GM19043 (cell line): ENCODE measurements around the gene UGT3A1.
"Not testable (repeated sequence)": the region's sequence is repeated elsewhere in the genome, so short reads cannot be mapped to it uniquely, and the experiment has no call there.

Experiments
- ATAC-seq: cut with Tn5 transposase; IDR thresholded peaks from one replicate; pipeline ENCODE4 v1.9.1; 2021; ENCODE audit warnings: low read depth; ENCODE audit not compliant: unreplicated experiment

Gene UGT3A1

DNA sequence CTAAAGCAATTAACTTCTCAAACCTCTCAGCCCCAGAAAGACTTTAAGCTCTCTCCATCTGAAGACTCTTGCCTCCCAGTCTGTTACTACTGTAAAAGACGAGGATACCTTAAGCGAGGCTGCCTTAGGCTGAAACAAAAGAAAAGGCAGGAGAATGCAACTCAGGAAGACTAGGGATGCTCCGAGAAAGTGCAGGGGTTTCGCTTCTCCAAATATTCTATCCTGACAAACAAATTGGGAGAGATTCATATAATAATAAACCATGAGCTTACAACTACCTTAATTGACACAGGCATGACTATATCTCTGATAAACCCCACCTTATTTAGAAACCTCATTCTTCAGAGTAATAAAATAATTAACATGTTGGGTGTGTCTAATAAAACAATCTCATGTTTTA, 4.9 kb upstream of the UGT3A1 start:
- ATAC-seq = no peak

- ATAC-seq = no peak
Observed at GRCh38 chr5:35990520-35990919, 670 bp downstream of the UGT3A1 start.

- ATAC-seq = no peak
Observed at GRCh38 chr5:35988529-35988928, 2.7 kb downstream of the UGT3A1 start.

GRCh38 chr5:35987776-35988175, 3.4 kb downstream of the UGT3A1 start:
- no peak for ATAC-seq

DNA sequence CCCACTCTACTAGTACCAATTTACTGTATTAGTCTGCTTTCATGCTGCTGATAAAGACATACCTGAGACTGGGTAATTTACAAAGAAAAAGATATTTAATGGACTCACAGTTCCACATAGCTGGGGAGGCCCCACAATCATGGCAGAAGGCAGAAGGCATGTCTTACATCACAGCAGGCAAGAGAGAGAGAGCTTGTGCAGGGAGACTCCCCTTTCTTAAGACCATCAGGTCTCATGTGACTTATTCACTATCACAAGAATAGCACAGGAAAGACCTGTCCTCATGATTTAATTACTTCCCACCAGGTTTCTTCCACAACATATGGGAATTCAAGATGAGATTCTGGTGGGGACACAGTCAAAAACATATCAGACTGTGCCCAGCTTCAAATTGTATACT, 11.5 kb downstream of the UGT3A1 start:
- ATAC-seq = no peak

DNA sequence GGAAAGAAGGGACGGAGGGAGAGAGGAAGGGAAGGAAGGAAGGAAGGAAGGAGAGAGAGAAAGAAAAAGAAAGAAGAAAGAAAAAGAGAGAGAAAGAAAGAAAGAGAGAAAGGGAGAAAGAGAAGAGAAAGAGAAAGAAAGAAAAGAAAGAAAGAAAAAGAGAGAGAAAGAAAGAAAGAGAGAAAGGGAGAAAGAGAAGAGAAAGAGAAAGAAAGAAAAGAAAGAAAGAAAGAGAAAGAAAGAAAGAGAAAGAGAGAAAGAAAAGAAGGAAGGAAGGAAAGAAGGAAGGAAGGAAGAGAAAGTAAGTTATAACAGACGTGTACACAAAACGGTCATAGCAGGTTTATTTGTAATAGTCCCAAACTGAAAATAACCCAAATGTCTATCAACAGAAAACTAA, 14.3 kb downstream of the UGT3A1 start:
- not testable (repeated sequence) for ATAC-seq

GRCh38 chr5:35974570-35974969, 16.6 kb downstream of the UGT3A1 start:
- ATAC-seq = no peak

DNA sequence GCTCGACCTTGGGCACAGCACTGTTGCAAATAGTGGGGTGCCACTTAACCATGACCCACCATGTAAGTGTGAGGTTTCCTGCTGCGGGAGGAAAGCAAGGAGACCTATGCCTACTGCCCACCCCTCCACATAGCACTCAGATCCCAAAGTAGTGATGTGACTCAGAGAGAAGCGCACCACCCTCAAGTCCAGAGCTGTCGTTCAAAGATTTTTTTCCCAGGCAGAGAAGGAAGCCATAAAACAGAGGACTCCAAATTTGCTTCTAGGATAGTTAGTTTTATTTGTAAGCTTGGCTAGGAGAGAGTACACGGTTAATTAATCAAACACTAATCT, 19.3 kb downstream of the UGT3A1 start:
- ATAC-seq = no peak

DNA sequence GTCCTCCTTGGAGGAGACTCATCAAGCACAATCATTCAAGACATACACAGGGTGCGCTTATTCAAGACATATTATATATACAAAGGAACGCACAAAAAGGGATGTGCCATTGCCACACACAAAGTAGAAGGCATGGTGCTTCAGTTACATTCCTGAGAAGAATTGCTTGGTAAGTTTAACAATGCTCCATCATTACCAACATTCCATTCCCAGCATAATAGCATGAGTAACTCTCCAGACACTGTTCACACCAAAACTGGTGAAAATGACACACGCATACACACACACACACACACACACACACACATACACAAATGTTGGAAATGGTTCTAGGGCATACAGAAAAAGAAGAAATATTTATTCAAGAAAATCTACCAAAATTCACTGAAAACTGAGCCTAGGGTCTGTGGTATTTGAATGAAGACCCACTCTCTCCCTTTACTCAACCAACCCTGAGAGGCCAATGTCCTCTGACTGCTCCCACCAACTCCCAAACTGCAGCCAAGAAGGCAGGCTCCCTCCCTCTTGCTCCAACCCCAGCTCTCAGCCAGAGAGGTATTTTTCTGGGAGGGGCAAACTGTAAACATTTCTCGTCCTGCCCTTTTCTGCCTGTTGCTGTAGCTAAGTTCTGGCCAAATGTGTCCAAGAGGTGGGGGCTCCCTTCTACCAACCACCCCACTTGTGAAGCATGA, 19.9 kb downstream of the UGT3A1 start:
- no peak for ATAC-seq

- ATAC-seq = no peak
Observed at GRCh38 chr5:35963381-35963843, 27.8 kb downstream of the UGT3A1 start.

DNA sequence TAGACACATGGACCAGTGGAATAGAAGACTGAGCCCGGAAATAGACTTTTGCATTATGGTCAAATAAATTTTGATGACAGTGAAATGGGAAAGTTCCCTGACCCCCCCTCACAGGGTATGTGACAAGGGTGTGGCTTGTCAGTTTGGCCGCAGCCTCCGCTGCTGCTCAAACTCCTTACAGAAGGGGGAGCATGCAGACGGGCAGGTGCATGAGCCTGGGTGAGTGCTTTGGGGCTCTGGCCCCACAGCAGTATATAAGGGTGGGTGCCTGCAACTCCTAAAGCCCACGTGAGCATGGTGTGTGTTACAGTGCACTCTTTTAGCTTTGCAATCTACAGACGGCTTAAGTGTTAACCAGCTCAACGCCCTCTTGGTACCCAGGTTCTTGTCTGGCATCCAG, 30.9 kb downstream of the UGT3A1 start:
- no peak for ATAC-seq

DNA sequence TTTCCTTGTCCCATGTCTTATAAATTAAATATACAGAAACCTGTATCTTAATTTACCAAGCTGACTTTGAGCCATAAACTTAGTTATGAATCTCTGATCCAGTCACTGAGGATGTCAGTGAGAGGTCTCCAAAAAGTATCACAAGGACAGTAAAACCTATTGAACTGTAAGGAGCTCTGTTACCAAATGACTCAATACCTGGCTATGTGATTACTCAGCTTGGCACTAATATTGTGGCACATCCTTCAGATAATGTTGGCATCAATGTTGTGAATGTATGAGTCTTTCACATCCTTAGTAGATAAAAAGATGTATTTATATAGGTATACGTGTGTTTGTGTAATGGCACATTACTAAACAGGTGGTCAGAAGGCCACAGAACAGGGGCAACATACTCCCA, 34.8 kb downstream of the UGT3A1 start:
- ATAC-seq = no peak

GRCh38 chr5:35954175-35954574, 37.0 kb downstream of the UGT3A1 start:
- ATAC-seq = no peak

DNA sequence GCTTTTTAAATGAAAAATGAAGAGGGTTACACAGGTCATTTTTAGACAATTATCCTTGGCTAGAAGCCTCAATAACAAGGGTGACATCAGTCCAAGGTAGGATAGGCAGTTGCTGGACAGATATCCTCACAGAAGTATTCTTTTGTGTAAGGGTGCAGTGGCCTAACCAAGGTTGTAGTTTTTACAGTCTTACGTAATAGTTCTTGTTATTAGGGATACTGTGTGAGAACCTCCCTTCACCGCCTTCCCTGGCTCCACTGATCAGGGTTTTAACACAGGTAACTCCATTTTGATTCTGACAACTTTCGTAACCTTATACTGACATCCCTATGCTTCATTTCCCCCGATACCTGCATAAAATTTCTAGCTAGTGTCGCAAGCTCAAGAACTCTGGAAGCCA, 44.1 kb downstream of the UGT3A1 start:
- ATAC-seq = no peak

GRCh38 chr5:35939639-35940038, 51.6 kb downstream of the UGT3A1 start:
- ATAC-seq = no peak

DNA sequence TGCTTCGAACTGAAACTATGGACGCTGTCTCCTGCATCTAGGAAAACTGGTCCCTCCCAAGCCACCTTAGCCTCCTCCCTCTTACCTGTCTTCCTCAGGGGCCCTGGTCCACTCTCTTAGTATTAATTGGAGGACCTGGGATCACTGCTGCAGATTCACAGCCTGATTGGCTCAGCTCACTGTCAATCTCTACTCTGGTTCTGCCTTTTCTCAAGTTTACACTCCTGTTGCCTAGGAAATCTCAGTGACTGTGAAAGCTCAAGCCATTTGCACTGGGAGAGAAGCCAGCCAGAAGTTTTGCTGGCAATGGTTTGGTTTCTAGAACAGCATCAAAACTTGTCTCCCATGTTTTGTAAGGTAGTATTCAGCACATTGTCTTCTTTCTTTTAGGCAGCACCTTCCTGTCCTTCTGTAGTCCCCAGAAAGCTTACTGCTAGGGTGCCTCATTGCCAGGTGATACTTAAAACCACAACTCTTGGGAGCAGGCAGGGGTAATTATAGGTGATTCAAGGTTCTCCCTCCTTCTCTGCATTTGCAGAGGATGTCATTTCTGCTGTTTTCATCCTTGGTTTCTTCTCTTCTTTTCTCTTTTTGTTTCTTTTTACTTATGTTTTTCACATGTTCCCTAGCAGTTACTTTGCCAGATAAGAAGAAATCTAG, 52.5 kb downstream of the UGT3A1 start, which contains the start of gene CAPSL:
TSS of gene CAPSL (minus strand) at position 55 of the 660 bp plus-strand sequence. CDS start 17,502 bp downstream, outside the sequence.
- ATAC-seq = no peak

DNA sequence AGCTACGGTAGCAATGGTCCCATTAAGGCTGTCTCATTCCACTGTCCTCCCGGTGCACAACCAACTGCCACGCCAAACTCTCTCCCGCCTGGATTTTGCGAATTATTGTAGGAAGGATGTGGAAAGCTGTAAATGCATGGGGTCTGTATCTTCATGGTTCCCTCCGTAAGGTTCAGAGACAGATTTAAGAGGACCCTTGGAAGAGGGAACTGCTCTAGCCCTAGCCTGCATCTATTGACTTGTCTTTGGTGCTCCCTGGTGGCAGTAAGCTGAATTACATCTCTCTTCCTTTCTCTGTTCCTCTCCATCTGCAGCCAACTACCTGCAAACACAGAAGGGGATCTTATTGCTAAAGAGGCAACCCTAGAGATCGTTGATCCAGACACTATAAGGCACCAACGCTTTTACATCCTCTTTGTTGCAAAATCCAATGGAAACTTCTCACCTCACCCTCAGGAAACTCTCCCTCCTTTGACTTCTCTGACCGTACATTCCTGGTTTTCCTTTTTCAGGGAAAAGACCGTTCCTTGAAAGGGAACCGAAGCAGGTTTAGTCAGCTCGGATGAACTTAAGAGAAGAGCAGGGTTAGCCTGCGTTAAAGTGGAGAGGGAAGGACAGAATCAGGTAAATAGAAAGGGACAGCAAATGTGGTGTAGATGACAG, 64.7 kb downstream of the UGT3A1 start:
- ATAC-seq = no peak

DNA sequence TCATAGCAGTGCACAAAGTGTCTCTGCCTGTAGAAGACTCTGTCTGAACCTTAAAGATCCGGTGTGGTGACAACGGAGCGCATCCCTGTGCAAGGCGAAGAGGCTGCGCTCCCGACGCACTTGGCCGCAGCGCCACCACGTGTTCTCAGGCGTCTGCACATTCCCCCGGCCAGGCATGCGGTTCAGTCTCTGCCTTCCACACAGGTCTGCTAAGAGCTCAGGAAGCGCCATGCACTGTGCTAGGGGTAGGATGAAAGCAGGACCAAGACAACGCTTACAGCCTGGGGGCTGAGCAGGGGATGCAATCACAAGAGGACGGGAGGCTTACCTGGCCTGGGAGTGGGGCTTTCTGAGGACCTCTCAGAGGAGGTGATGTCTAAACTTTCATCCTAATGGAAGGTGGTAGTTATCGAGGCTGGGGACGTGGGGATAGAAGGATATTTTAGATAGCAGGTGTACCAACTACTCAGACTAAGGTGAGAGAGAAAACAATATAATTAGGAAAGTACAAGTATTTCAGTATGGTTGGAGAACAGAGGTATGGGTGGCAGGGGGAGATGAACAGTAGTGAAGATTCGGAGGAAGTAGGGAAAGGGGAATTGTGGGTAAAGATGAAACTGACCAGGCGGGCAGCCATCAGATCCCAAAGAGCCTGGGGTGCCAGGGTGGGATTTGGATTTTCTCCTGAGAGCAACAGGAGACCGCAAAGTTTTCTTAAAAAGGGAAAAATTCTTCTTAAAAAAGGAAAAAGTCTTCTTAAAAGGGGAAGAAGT, 66.1 kb downstream of the UGT3A1 start:
- peak; percentile 69 for ATAC-seq

GRCh38 chr5:35924122-35924949, 66.9 kb downstream of the UGT3A1 start:
- ATAC-seq = no peak

DNA sequence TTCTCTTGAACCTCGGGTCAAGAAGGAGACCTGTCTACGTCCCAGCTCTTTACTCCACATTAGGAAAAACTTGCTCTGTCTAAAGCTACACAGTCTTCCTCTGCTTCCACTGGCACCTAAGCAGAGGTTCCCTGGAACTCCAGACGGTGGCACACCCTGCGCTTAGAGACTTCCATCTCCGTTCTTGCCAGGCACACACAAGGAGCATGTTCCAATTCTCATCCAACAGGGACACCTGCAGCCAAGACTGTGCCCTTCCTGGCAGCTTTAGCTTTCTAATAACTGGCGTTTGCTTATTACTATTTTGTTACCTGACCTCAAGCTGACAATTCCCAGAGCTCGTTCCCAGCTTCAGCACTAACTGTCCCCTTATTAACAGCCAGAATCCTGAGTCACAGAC, 68.7 kb downstream of the UGT3A1 start:
- ATAC-seq = no peak
